NCI-H1105 treated with DMSO at 0.1 percent for 48 hours (cell line): ENCODE measurements around the gene PEX16.

Experiments
- DNase-seq: peaks from one replicate; lab custom pipeline; 2025; lab: John Stamatoyannopoulos, UW

PEX16 gene

DNA sequence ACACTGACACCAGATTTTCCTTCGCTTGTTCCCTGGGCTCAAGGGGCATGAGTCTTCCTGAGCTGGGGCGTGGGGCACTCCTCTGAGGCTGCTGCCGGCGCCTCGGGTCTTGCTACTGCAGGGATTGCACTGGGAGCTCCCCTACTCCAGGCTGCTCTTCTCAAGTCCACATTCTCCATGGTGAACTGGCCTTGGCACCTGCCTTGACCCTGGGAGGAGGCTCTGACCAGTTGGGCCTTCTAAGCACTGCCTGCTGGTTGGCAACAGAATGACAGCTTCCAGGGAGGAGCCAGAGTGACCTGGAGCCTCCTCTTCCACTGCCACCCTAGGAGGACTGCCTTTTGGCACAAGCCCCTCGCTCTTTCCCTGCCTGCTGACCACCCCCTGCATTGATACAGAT, 20.1 kb downstream of the PEX16 start:
- no peak for DNase-seq

DNA sequence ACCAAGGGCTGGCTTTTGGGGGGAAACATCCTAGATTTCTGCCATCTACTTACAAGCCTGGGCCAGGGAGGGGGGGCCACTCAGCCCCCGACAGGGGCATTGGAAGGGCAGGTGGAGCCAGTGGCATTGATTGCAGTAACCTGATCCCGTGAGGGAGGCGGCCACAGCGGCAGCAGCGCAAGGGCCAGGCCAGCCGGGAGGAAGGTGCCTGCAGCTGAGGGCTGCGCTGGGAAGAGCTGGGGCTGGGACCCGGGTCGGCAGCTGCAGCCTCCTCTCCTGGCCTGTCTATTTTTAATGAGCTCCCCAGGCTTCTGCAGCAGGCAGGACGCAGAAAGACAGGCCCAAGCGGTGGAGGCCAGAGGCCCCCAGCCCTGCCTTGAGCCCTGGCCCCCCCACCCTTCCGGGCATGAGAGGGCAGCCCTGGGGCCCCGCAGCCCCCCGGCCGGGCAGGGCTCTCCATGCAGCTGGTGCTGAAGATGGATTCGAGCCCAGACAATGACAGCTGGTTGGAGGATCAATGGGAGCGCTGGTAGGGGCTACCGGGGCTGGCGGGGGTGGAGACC, 21.2 kb downstream of the PEX16 start:
- DNase-seq = peak; percentile 90

DNA sequence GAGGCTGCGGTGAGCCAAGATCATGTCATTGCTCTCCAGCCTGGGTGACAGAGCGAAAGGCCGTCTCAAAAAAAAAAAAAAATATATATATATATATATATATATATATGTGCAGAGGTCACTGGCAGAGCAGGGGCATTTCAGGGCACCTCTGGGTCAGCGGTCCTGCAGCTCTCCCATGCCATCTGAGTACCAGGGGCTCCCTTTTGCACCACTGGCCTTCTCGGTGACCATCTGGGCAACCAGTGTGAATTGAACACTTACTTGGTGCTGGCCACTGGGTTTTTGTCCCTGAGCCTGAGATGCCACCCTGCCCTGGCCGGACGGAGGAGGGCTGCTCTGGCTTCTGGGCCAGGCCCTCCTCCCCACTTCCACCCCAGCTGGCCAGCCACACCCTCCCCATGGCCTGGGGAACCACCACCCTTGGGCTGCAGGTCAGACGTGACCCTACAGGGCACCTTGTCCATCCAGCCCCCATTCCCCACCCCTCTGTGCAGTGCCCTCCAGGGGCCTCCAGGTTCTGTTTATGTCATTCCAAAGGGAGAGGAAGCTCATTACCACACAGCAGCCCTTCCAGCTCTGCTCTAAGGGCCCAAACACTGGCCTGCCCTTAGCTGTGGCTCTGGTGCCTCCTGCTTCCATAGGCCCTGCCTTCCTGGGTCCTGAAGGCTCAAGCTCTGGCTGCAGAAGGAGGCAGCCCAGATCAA, 22.0 kb downstream of the PEX16 start:
- DNase-seq = no peak

DNA sequence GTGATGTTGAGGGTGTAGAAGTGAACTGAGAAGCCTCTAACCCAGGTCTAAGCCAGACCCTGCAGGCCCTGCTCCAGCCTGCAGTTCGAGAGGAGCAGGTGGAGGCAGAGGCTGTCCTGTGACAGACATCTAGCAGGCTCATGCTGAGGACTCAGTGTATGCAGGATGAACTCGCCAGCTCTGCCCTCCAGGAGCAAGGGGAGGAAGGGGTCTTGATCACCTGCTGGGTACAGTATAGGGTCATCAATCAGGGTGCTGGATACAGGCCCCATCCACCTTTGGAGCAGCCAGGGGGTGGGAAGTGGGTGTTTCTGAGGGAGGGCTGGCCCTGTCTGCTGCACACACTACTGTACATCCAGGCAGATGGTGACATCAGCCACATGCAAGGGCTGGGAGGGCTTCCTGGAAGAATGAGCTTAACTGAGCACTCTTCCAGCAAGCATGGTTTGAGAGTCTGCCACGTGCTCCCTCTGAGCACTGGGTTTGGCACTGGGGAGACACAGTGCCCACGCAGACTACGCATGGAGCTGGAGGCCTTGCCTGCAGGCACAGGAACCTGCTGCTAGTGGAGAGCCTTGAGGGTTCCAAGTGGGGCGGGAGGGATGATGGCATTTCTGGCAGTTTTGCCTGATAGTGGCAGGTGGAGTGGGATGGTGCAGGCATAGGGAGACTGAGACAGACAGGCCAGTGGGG, 23.0 kb downstream of the PEX16 start:
- DNase-seq = no peak

DNA sequence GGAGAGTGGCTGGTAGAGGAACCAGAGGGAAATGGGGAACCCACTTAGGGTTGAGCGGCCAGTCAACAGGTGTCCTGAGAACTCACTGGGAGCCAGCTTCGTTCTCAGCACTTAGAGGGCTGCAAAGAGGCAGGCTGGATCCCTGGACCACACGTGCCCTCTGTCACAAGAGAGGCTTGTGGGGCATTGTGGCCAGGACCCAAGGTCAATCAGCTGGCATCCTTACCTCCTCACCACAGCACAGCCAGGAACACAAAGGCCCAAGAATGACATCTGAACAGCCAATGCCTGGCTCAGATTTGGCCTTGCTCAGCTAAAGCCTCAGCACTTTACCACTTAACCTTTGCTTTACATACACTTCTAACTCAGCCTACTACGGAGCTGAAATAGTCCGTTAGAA, 24.8 kb downstream of the PEX16 start:
- DNase-seq = no peak

DNA sequence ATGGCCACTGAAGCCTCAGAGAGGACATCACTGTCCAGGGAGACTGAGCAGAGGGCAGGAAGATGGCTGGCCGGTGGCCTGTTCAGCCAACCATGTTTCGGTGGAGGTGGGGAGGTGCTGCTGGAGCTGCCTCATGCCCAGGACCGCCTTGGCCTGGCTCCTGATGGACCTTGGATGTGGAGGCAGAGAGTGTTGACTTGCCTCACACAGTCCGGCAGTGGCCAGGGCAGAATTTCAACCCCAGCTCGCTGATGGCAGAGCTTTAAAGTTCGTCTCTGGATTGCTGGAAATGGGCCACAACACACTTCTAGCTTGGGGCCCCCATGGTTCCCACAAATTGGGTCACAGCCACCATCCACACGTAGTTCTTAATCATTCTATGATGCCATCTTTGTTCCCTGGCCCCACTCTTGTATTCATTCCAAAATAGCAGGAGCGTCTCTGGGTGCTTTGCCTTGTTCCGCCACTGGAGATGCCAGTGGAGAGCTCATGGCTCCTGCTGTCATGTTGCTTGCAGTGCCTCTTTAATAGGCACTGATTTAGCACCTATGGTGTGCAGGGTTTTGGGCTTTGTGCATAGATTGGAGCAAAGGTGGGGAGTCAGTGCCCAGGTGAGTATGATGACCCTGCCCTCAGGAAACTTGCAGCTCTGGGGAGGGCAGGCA, 26.7 kb downstream of the PEX16 start:
- no peak for DNase-seq

DNA sequence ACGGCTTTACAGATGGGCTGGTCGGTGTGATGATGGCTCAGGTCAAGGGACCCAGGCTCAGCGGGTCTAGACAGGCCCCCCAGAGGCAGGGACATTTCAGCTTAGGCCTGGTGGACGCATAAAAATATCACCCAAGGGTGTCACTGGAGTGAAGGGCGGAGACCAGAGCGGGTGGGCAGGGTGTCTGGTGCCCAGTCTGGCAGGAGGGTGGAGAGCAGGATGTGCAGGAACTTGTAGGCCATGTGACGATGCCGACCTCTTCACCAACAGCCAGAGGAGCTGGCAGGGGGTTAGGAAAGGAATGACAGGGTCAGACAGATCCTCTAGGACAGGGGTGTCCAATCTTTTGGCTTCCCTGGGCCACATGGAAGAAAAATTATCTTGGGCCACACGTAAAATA, 27.7 kb downstream of the PEX16 start:
- DNase-seq = no peak

DNA sequence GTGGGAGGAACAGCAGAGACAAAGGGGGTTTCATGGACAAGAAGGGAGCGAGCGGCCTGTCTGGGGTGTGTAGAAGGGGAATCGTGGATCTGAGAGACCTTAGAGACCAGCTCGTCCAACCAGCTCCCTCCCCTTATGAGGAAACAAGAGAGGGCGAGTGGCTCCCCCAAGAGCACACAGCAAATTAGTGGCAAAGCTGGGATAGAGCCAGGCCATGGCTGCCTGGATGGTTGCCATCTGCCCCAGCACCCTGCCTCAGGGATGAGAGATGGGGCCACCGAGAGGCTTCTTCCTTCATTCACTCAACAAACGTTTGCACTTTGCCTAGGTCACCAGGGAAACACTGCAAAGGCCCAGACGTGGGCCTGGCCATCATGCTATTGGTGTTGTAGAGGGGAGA, 28.1 kb downstream of the PEX16 start:
- no peak for DNase-seq

DNA sequence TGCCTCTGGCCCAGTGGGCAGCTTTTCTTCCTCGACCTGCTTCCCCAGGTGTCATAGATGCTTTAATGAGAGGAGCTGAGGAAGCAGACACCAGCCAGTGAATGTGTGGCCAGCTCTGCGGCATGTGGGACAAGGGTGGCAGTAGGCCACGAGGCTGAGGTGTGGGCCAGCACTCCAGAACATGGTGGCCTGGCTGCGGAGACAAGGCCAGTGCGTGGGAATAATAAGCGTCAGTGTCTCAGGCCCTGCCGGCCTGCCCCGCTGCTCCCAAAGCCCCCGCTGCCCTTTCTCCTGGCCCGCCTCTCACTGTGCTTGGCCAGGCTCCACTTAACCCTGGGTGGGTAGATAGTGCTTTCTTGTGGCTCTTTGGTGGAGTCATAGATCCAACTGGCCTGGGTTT, 30.1 kb downstream of the PEX16 start:
- DNase-seq = no peak

DNA sequence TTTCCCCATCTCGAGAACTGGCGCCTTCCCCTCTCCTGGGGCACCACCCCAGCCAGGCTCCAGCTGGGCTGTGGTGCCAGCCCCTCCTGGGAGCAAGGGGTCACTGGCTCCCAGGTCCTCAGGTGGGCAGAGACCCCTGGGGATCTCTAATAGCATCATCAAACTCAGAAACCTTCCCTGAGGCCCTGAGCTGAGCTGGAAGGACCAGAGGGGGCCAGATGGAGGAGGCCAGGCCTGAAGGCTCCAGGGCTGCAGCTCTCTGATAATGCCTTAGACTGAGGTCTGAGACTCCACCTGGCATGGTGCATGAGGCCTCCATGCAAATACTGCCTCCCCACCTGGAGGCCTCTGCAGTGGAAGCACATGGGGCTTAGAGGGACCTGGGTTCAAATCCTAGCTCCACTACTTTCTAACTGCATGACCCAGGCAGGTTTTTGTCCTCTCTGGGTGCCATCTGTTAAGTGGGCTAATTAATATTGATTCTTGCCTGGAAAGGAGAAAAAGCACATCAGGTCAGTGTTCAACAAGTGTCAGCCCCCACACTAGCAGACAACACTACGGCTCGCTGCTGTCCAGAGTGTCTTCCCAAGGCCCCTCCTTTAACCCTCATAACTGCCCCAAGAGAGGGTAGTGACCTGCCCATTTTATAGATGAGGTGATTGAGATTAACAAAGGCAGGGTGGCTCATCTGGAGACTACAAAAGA, 30.7 kb downstream of the PEX16 start:
- DNase-seq = no peak

DNA sequence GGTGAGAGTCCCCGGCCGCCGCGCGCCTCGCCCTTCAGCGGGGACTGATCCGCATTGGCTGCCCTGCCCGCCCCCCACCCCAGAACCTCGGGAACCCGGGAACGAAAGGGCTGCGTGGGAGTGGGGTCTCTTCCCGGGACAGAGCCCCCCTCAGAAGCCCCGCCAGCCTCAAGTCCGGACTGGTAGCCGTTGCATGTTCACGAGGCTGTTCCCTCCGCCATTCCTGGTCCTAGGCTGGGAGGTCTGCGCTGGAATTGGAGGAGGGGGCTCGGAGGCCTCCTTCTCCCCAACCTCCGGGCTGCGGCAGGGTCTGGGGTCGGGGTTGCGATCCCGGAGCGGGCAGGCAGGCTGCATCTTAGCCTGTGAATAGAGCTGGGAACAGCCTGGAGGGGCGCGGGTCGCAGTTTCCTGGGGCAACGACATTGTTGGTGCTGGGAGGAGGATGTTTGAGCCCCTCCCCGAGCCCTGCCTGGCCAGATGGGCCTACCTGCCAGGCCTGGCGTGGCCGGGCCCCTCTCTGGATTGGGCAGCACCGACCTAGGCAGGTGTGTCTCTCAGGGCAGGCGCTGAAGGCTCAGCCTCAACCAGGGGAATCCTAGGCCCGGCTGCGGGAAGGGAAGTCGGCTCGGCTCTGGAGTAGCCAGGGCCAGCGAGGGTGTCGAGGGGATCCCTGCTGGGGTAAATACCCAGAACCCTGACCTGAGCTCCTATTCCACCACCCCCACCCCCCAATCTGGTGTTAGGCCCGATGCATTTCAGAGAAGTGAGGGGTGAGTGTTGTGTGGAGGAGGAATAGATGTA, 31.6 kb downstream of the PEX16 start:
- peak; percentile 20 for DNase-seq

DNA sequence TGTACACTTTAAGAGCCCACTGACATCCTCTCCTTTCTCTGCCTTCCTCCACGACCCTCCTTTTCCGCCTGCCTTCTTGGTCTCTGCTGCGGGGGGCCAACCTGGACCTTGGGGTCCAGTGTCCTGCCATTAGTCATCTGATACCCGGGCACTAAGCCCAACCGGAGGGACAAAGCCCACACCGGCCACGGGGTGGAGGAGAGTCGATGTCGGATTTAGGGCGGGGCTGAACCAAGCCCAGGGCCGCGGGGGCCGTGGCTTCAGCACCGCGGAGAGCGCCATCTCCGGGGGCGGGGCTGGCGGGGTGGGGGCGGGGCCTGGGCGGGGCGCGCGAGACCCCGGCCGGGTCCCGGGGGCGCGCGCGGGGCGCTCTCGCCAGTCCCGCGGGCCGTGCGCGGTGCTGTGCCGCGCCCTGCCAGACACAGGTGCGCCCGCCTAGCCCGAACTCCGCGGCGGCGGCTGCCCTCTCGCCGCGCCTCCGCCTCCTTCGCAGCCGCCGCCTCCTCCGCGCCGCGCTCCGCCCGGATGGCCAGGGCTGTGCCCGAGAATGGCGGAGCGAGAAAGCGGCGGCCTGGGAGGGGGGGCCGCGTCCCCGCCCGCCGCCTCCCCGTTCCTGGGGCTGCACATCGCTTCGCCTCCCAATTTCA, 32.3 kb downstream of the PEX16 start, which contains the start of gene MAPK8IP1:
Gene MAPK8IP1, plus strand, starts transcription at position 378 of the 647 bp plus-strand sequence. Its CDS starts 170 bp downstream, at position 548.
- peak; percentile 66 for DNase-seq

DNA sequence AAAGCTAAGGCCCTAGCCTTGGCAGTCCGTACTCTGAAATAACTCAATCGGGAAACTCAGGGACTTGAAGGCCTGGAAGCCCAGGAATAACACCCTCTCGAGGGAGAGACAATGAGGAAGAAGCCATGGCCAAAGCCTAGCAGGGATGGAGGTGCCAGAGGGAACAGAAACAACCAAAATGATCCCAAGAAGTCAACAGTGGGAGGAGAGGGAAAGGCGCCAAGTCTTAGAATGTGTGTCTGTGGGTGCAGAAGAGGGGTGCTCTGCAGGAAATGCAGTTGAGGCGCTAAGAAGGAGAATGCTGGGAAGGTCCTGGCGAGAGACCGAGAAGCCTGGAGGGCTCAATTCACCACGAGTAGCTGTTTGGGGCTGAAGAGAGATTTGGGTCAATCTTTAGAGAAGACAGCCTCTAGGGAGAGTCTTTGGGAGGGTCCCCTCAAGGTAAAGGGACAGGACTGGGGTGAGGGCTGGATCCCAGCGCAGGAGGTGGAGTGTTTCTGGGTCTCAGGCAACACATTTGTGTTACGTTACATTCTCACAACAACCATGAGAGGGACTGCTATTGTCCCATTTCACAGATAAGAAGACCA, 33.0 kb downstream of the PEX16 start:
- no peak for DNase-seq

DNA sequence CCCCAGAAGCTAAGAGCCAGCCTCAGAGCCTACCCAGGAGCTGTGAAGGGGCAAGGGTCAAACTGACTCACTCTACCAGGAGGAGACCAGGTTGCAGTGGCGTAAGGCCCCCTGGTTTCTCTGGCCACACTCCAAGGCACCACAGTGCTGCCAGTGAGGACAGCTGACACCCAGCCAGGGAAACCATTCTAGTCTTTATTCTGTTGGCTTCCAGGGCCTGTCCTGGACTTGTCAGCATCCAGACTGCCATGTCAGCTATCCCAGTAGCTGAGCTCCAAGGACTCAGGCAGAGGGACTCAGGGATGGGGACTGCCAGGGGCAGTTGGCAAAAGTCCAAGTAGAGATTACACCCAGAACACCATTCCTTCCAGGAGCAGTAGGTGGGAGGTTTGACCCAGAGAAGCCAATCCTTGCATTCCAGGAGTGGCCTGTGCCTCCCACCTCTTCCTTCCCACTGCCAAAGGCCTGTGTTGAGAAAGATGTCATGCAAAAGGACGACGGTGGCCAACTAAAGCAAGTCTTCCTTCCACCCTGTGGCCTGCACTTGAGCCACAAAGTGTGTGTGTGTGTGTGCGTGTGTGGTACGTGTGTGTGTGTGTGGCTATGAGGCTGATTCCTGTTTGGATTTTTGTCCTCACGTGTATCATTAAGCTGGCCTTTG, 35.8 kb downstream of the PEX16 start:
- DNase-seq = peak; percentile 66

DNA sequence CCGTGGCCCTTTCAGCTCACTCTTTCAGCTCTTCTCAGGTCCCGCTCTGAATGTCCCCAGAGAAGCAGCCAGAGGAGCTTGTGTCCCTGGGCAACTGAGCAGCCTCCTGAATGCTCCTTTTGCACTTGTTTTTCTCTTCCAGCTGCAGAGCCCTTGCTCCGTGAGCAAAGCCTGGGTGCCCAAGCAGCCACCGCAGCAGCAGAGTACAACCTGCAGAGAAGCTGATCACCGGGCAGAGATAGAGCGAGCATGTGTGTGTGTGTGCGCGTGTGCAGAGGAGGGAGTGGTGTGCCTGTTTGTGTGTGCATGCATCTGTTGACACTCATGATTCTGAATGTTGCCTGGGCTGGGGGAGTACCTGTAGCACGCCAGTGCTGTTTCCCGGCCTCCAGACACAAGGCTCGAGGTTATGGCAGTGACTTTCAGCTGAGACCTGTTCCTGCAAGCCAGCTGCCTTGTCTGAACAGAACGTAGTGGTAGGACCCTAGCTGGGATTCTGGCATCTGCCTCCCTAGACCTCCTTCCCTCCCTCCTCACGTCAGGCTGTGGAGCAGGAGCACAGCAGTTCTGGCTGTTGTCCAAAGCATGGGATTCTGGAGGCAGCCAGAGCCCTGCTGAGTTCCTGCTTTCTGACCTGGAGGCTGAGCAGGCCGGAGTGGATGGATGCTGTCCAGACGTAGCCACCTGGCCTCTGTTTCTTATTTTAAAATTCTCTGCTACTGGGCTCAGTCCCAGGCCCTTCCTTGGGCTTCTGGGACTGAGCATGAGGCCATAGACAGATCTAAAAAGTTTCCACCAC, 36.7 kb downstream of the PEX16 start:
- no peak for DNase-seq

DNA sequence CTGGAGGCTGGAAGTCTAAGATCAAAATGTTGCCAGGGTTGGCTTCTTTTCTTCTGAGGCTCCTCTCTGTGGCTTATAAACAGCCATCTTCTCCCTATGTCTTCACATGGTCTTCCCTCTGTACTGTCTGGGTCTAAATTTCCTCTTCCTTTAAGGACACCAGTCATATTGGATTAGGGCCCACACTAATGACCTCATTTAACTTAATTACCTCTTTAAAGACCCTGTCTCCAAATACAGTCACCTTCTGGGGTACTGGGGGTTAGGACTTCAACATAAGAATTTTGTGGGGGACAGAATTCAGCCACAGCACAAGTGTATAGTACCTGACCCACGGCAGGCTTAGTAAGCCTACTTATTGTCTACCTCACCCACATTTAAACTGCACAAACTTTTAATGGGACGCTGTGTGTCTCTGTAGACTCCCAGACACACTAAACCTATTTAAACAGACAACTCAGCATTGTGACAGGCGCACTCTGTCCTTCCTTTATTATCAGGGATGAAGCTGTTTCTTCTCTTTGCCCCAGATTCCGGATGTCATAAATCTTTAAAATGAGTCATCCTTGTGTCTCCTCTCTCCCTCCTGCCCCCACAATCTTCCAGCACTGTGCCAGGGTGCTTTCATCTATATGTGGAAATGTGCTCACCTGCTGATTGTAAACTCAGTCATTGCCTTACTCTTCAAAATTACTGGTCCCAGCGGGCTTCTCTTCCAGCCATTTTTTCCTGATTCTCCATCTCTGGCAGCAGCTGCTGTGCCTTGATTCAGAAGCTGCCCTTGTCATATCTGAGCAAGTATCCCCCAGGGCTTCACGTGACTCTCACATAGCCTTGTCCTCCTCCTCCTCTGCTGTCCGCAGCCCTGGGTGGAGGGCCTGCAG, 37.6 kb downstream of the PEX16 start:
- DNase-seq = no peak

DNA sequence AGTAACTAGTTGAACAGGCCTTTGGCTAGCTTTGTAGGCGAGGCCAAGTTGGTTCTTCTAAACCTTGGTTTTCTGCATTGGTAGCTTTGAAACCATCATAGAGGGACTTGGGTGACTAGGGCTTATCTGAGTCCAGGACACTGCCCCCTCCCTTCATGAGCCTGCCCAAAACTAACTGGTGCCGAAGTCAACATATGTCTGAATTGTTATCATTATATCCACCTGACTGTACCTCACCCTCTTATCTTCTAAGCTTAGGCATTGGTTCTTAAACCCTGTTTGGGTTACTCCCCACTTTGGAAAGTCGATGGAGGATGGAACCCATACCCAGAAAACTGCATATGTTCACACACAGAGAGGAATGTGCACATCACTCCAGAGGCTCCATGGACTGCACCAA, 39.8 kb downstream of the PEX16 start:
- no peak for DNase-seq

DNA sequence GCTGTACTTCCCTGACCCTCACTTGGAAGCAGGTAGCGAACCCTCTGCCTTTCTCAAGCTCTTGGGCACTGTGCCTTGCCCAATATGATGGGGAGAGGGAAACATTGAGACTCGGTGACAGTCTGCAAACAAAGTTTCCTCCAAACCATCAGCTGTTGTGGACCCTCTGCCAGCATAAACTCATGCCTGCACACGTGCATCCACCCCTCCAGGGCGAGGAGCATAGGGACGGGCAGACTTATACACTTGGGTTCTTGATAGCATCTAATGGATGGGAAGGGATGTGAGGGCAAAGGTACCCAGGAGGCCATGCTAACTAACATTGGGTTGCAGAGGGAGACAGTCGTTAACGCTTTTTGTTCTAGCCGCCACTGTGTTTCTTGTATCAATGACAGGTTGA, 40.5 kb downstream of the PEX16 start:
- DNase-seq = no peak
